ENCODE data around the gene SPOP. TPM values are rescaled to one million over a fixed set of nuclear protein-coding genes. Genes with fewer than 3 reads are reported as not detected.
A peak's percentile ranks its signal among the peaks of the same experiment; 100 is the strongest.

Gene SPOP
- total and polyA plus RNA-seq, 2 donors (not counting 1 experiment from before 2014, with no cell fraction given) = 46.7 to 112 TPM

DNA sequence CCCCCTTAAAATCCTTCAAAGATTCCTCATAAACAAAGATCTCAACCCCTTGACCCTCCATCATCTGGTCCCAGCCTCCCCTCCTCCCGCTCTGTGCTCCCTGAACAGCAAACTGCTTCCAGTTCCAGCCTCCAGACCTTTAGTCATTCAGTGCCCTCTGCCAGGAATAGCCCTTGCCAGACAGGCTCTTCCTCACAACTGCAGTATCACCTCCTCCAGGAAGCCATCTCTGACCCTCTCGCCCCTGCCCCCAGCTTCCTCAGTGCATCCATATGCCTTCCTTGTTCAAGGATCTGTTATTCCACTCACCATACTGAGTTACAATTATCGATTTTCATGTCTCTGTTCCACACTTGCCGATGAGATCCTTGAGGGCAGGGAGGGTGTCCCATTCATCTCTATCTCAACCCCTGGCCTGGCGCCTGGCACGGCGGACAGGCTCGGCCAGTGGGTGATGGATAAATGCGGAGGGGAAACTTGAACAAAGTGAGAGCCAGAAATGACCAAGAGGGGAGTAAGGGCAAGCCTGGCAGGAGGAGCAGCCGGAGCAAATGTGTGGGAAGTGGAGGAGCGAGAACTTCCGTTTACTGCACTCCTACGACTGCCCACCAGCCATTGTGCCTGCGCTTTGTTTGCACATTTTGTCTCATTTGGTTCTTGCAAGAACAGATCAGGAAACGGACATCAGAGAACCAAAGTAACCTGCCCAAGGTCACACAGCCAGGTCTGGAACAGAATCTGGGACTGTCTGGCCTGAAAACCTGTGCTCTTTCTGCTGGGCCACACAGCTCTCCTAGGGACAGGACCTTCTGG is 104.2 kb downstream of the SPOP start:
- peaks cover 27% of the 10 kb centered on the region for H3K27me3 ChIP-seq (ENCODE audit: control insufficient read depth, insufficient read depth, low read length)
- H3K4me1 ChIP-seq (ENCODE audit: control insufficient read depth, extremely low read depth, insufficient read depth, low read length) = no peaks in the 10 kb centered on the region
- H4K20me1 ChIP-seq (ENCODE audit: control insufficient read depth, extremely low read depth, insufficient read depth, low read length) = no peaks in the 10 kb centered on the region
- no peaks in the 10 kb centered on the region for H3K9me3 ChIP-seq (ENCODE audit: control insufficient read depth, insufficient read depth, low read depth, low read length)
- no peak overlapping the region for H3K27ac ChIP-seq (ENCODE audit: insufficient read depth, low read length)
- no peak for DNase-seq (ENCODE audit: low read depth in 2 of 2)
- TF ChIP-seq EZH2 (IDR thresholded peaks at IDR 0.05; ENCODE audit: low read length, missing control alignments) = peak; percentile 31
- TF ChIP-seq, protein P1, sequence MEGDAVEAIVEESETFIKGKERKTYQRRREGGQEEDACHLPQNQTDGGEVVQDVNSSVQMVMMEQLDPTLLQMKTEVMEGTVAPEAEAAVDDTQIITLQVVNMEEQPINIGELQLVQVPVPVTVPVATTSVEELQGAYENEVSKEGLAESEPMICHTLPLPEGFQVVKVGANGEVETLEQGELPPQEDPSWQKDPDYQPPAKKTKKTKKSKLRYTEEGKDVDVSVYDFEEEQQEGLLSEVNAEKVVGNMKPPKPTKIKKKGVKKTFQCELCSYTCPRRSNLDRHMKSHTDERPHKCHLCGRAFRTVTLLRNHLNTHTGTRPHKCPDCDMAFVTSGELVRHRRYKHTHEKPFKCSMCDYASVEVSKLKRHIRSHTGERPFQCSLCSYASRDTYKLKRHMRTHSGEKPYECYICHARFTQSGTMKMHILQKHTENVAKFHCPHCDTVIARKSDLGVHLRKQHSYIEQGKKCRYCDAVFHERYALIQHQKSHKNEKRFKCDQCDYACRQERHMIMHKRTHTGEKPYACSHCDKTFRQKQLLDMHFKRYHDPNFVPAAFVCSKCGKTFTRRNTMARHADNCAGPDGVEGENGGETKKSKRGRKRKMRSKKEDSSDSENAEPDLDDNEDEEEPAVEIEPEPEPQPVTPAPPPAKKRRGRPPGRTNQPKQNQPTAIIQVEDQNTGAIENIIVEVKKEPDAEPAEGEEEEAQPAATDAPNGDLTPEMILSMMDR (conservative IDR thresholded peaks at IDR 0.05 in 1 of 2, IDR thresholded peaks at IDR 0.05 in 1 of 2; ENCODE audit: low read depth in 1 of 2, low read length in 2 of 2) = no peak
- H3K4me2 ChIP-seq (ENCODE audit: extremely low read depth, insufficient read depth, low read length) = no peak overlapping the region
- no peak overlapping the region for H2AFZ ChIP-seq (ENCODE audit: low read length)
- no peak overlapping the region for H3K4me3 ChIP-seq (replicated peaks in 1 of 4; ENCODE audit: control extremely low read depth in 1 of 4, insufficient read depth in 1 of 4, low read depth in 3 of 4, low read length in 4 of 4)
- no peaks in the 10 kb centered on the region for H3K79me2 ChIP-seq (ENCODE audit: control insufficient read depth, insufficient read depth, low read length)
- no peak overlapping the region for H3K9ac ChIP-seq (ENCODE audit: insufficient read depth, low read length)
- no peaks in the 10 kb centered on the region for H3K36me3 ChIP-seq (ENCODE audit: control insufficient read depth, insufficient read depth, low read length)

DNA sequence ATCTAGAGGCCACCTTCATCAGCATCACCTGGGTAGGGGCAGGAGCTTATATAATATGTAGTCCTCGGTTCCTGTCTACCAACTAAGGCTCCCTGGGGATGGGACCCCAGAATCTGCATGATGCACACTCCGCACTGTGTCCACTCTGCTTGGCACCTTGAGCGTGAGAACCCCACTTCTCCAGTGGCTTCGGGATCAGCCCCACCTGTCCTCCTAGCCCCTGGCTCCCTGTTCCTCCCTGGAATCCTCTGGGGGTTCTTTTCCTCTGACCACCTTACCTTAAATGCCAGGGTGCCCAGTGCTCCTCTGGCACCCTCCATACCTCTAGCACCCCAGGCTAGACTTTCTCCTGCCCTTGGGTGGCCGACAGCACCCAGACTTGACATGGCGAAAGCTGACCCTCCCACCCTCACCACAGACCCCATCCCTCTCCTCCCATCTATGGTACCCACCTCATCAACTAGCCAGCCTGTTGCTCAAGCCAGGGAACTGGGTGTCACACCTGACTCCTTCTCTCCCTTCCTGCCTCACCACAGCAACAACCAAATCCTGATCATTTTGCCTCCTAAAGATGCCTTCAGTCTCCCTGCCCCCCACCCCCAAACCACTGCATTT is 105.0 kb downstream of the SPOP start:
- Histone ChIP-seq H3K4me1 (ENCODE audit: control insufficient read depth, extremely low read depth, insufficient read depth, low read length) (no peaks in the 10 kb centered on the region), H3K9ac (ENCODE audit: insufficient read depth, low read length) (no peak overlapping the region), H3K9me3 (ENCODE audit: control insufficient read depth, insufficient read depth, low read depth, low read length) (no peaks in the 10 kb centered on the region), H3K4me3 (replicated peaks in 1 of 4; ENCODE audit: control extremely low read depth in 1 of 4, insufficient read depth in 1 of 4, low read depth in 3 of 4, low read length in 4 of 4) (no peak overlapping the region), H2AFZ (ENCODE audit: low read length) (no peak overlapping the region), H3K36me3 (ENCODE audit: control insufficient read depth, insufficient read depth, low read length) (no peaks in the 10 kb centered on the region), H4K20me1 (ENCODE audit: control insufficient read depth, extremely low read depth, insufficient read depth, low read length) (no peaks in the 10 kb centered on the region), H3K27me3 (ENCODE audit: control insufficient read depth, insufficient read depth, low read length) (peaks cover 23% of the 10 kb centered on the region), H3K79me2 (ENCODE audit: control insufficient read depth, insufficient read depth, low read length) (no peaks in the 10 kb centered on the region), H3K27ac (ENCODE audit: insufficient read depth, low read length) (no peak overlapping the region), H3K4me2 (ENCODE audit: extremely low read depth, insufficient read depth, low read length) (no peak overlapping the region)
- DNase-seq (ENCODE audit: low read depth in 2 of 2) = no peak
- TF ChIP-seq EZH2 (IDR thresholded peaks at IDR 0.05; ENCODE audit: low read length, missing control alignments) = no peak
- TF ChIP-seq, protein P1 (conservative IDR thresholded peaks at IDR 0.05 in 1 of 2, IDR thresholded peaks at IDR 0.05 in 1 of 2; ENCODE audit: low read depth in 1 of 2, low read length in 2 of 2) = no peak

DNA sequence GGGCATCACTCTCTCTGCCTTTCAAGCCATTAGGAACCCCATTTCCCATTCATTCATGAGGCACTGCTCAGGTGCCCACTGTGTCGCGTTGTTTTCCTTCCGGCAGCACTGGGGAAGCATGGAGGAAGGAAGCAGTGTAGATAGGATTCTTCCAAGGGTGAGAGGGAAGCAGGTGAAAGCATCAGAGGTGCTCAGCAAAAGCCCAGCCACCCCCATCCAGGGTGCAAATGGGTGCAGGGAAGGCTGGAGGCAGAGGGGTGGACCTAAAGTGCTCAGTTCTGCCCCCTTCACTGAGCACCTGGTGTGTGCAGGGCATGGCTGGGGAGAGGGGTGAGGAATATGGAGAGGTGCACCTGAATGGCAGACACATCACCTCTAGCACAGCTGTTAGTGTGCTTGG is 105.7 kb downstream of the SPOP start:
- Histone ChIP-seq H3K4me1 (ENCODE audit: control insufficient read depth, extremely low read depth, insufficient read depth, low read length) (no peaks in the 10 kb centered on the region), H3K4me3 (replicated peaks in 1 of 4; ENCODE audit: control extremely low read depth in 1 of 4, insufficient read depth in 1 of 4, low read depth in 3 of 4, low read length in 4 of 4) (no peak overlapping the region), H3K9ac (ENCODE audit: insufficient read depth, low read length) (no peak overlapping the region), H3K4me2 (ENCODE audit: extremely low read depth, insufficient read depth, low read length) (no peak overlapping the region), H3K79me2 (ENCODE audit: control insufficient read depth, insufficient read depth, low read length) (no peaks in the 10 kb centered on the region), H3K27me3 (ENCODE audit: control insufficient read depth, insufficient read depth, low read length) (peaks cover 16% of the 10 kb centered on the region), H3K27ac (ENCODE audit: insufficient read depth, low read length) (no peak overlapping the region), H3K36me3 (ENCODE audit: control insufficient read depth, insufficient read depth, low read length) (no peaks in the 10 kb centered on the region), H3K9me3 (ENCODE audit: control insufficient read depth, insufficient read depth, low read depth, low read length) (no peaks in the 10 kb centered on the region), H4K20me1 (ENCODE audit: control insufficient read depth, extremely low read depth, insufficient read depth, low read length) (no peaks in the 10 kb centered on the region), H2AFZ (ENCODE audit: low read length) (no peak overlapping the region)
- TF ChIP-seq, protein P1 (conservative IDR thresholded peaks at IDR 0.05 in 1 of 2, IDR thresholded peaks at IDR 0.05 in 1 of 2; ENCODE audit: low read depth in 1 of 2, low read length in 2 of 2) = no peak
- no peak for TF ChIP-seq EZH2 (IDR thresholded peaks at IDR 0.05; ENCODE audit: low read length, missing control alignments)
- no peak for DNase-seq (ENCODE audit: low read depth in 2 of 2)
